AG04450 (cell line): ENCODE results near the gene RPL15. TPM values are rescaled to one million over a fixed set of nuclear protein-coding genes. Genes with fewer than 3 reads are reported as not detected.

Experiments used
- CTCF ChIA-PET: fragments of 300-600, 350-600 bp; formaldehyde crosslinking; extraction: SDS; loops from one replicate; lab custom pipeline; 2022; ENCODE audit warnings: antibody characterized with exemption, inconsistent platforms; lab: Charles Lee
- POLR2A ChIA-PET: fragments of 350-600 bp; formaldehyde crosslinking; extraction: SDS; loops from one replicate; lab custom pipeline; 2021; ENCODE audit warnings: antibody characterized with exemption, inconsistent platforms; lab: Yijun Ruan, JAX
- DNase-seq: peaks from one replicate; pipeline ENCODE4 v3.0.0-alpha.2; 2011; ENCODE audit warnings: low read depth, low spot score
- H3K27ac ChIP-seq: one replicate; pipeline ENCODE4 v1.5.1; 2012; ENCODE audit warnings: low read depth, low read length, control low read depth
- H3K27me3 ChIP-seq: one replicate; pipeline ENCODE4 v1.6.0; 2012; ENCODE audit warnings: low read length; ENCODE audit not compliant: control insufficient read depth, insufficient read depth
- H3K4me3 ChIP-seq: 2 replicates; pipeline ENCODE4 v1.5.1; 2011; ENCODE audit warnings: mild to moderate bottlenecking, low read depth, low read length, control low read depth
- H3K9me3 ChIP-seq: 2 replicates; pipeline ENCODE4 v1.5.1; 2012; ENCODE audit warnings: low read length; ENCODE audit not compliant: control insufficient read depth, insufficient read depth
- CTCF ChIP-seq: IDR thresholded peaks from 2 replicates; pipeline ENCODE4 v1.5.1; 2011; ENCODE audit warnings: low read depth, low read length, control low read depth, inconsistent platforms
- polyA plus RNA-seq: library from polyadenylated mRNA; depleted of rRNA; stranded (reverse); fragments of >200 nt; gene quantifications from 2 replicates; pipeline ENCODE4 v1.2.3, GENCODE V29; 2011

Gene RPL15
- polyA plus RNA-seq, 1 experiment = 3,614 TPM

- POLR2A ChIA-PET = no interaction called here
- Histone ChIP-seq H3K27ac (no peak overlapping the region), H3K9me3 (no peaks in the 10 kb centered on the region), H3K27me3 (peaks cover 2% of the 10 kb centered on the region), H3K4me3 (no peak overlapping the region)
- DNase-seq = no peak
- TF ChIP-seq CTCF = 0 out of 2 replicates have a peak, but pooled peaks have one; percentile 5
- CTCF ChIA-PET = interaction anchor here (0.7 kb wide), 1 partner anchor 10 kb away, joined by 3 read pairs; no protein-coding TSS in a partner anchor
Observed at GRCh38 chr3:23926736-23927135, 9.8 kb downstream of the RPL15 start.

GRCh38 chr3:23928524-23928923 lies 11.6 kb downstream of the RPL15 start:
- ChIA-PET POLR2A (interaction anchor here (0.7 to 1.4 kb wide), 2 partner anchors 11 to 78 kb away, joined by 3 to 7 read pairs; partner anchors contain the start of genes NKIRAS1 and RPL15), CTCF (no interaction called here)
- Histone ChIP-seq H3K27ac (no peak overlapping the region), H3K27me3 (peaks cover 2% of the 10 kb centered on the region), H3K4me3 (no peak overlapping the region), H3K9me3 (no peaks in the 10 kb centered on the region)
- no peak for DNase-seq
- no peak for TF ChIP-seq CTCF

- CTCF ChIA-PET = no interaction called here
- no peaks in the 10 kb centered on the region for H3K9me3 ChIP-seq
- no peak overlapping the region for H3K27ac ChIP-seq
- DNase-seq = no peak
- peaks cover 2% of the 10 kb centered on the region for H3K27me3 ChIP-seq
- POLR2A ChIA-PET = no interaction called here
- H3K4me3 ChIP-seq = no peak overlapping the region
- no peak for TF ChIP-seq CTCF
Observed at GRCh38 chr3:23931597-23931996, 14.7 kb downstream of the RPL15 start.

- ChIA-PET CTCF (no interaction called here), POLR2A (no interaction called here)
- TF ChIP-seq CTCF = no peak
Observed at GRCh38 chr3:23932571-23932970, 15.6 kb downstream of the RPL15 start.

GRCh38 chr3:23934253-23934652 lies 17.3 kb downstream of the RPL15 start:
- POLR2A ChIA-PET = interaction anchor here (1.0 kb wide), 1 partner anchor 17 kb away, joined by 3 read pairs; the partner anchor contains the start of genes NKIRAS1 and RPL15
- CTCF ChIA-PET = no interaction called here
- TF ChIP-seq CTCF = no peak
- DNase-seq = no peak
- Histone ChIP-seq H3K27me3 (peaks cover 2% of the 10 kb centered on the region), H3K27ac (no peak overlapping the region), H3K9me3 (no peaks in the 10 kb centered on the region), H3K4me3 (no peak overlapping the region)

More at GRCh38 chr3:23932571-23932970, 15.6 kb downstream of the RPL15 start:
- DNase-seq = no peak
- H3K27ac ChIP-seq = no peak overlapping the region
- no peak overlapping the region for H3K4me3 ChIP-seq
- peaks cover 2% of the 10 kb centered on the region for H3K27me3 ChIP-seq
- H3K9me3 ChIP-seq = no peaks in the 10 kb centered on the region
